SKM-1 (cell line): ENCODE data around the gene ZBTB43.
"Not testable (repeated sequence)": the region's sequence is repeated elsewhere in the genome, so short reads cannot be mapped to it uniquely, and the experiment has no call there.

ENCODE experiments used
- DNase-seq: peaks from one replicate; lab custom pipeline; 2025; ENCODE audit not compliant: unreplicated experiment; lab: John Stamatoyannopoulos, UW

Gene ZBTB43

DNA sequence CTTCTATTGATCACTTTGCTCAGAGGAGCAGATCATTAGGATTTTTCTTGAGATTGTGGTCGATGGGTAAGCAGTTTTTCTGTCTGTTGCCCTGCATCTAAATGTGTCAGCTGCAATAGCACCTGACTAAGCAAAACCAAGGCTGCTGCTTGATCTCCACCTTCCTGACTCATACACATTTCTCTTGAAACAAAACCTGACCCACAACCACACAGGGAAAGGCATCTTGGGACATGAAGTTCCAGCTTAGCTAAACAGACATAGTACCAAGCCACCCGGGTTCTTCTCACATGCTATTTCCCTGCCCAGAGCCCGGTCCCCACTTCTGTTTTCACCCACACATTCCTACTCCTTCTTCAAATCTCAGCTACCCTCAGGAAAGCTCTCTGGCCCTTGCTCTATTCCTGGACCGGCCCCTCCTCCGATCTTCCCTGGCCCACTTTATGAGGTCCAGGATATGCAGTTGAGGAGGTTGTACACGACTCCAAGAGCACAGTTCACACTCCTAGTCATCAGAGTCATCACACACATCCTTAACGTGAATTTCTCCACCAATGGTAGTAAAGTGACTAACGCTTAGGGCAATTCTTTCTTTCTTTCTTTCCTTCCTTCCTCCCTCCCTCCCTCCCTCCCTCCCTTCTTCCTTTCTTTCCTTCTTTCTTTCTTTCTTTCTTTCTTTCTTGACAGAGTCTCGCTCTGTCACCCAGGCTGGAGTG is 16.0 kb upstream of the ZBTB43 start:
- no peak for DNase-seq

DNA sequence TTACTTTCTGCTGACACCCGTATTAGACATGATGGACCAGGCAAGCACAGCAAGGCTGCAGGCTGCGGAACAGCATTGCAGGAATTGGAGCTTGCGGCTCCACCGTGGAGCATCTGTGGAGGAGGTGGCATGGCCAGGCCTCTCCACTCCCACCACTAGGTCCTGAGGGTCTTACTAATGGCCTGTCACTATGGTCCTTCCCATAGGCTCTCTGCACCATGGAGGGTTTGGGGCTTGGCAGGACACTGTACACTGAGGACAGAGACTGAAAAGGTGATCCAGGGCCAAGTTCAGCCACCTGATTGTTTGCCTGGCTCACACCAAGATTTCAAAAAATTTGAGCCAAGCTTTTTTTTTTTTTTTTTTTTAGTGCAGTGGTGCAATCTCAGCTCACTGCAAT is 14.3 kb upstream of the ZBTB43 start:
- no peak for DNase-seq

DNA sequence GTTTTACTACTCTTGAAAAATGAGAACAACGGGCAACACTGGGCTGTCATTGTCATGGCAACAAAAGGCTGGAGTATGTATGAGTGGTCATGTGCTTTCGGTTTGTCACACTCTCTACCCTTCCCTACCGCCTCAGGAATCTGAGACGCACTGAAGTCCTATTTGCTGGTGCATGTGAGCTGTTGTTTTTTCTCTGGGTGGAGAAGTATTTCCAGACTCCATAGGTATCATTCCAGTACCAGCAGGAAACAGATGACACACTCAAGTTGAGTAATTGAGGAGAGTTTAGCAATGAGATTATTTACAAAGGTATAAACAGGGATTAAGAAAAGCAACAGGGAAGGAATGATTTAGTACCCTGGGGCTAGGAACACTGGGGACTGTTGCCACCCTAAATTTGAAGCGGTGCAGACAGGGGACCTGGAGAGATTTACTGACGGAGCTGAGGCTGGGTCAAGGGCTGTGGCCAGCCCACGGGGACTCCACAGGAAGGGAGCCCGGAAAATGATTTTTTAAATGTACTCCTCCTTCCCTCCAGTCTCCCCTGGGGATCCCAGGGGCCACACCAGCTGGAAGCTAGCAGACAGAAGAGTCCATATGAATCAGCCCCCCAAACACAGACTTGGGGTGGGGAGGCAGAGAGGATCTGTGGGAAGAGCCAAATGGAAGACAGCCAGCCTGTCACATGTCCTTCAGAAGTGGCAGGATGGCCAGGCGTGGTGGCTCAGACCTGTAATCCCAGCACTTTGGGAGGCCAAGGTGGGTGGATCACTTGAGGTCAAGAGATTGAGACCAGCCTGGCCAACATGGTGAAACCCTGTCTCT is 13.2 kb upstream of the ZBTB43 start:
- no peak for DNase-seq

- DNase-seq, result no peak
Observed at GRCh38 chr9:126793686-126794417, 11.0 kb upstream of the ZBTB43 start.

DNA sequence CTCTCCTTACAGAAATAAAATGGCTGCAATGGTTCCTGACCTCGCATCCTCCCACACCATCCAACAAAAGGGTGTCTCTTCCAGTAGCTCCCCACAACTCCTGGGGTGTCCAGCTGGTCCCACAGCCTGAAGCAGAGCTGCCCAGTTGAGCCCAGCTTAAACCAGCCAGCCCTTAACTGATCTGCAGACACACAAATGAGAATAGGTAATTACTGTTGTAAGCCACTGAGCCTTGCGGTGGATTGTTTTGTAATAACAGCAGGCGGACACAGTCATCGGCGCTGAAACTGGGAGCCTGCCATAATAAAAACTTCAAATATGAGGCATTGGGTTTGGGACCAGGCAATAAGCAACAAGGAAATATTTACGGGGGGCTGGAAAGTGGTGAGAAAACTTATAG is 10.4 kb upstream of the ZBTB43 start:
- no peak for DNase-seq

DNA sequence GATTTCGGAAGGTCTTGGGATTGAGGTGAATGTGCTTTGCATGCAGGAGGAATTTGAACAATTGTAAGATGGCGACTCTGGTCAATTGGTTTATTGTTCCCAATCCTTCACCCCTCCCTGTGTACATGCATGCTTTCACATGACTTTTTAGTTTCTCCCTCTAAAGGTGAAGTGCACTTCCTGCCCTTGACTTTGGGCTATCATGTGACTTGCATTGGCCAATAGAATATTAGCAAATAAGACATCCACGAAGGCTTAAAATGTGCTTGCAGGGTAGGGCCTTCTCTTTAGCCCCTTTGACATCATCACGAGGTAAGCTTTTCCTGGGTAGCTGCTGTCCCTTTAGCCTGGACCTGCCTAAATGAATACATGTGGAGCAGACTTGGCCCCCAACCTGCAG is 8.1 kb upstream of the ZBTB43 start:
- no peak for DNase-seq

GRCh38 chr9:126797903-126798302 is 6.9 kb upstream of the ZBTB43 start:
- DNase-seq, result no peak

DNA sequence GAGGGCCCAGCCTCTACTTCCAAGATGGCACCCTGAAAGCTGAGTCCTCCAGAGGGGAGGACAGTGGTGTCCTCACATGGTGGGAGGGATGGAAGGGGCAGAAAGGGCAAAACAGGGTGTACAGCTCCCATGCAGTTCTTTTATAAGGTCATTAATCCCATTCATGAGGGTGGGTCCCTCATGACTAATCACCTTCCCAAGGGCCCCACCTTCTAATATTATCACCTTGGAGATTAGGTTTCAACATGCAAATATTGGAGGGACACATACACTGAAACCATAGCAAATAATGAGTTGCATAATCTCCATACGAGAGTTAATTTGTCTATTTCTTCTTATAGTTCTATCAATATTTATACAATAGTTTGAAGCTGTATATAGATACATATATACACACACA is 5.8 kb upstream of the ZBTB43 start:
- no peak for DNase-seq

- no peak for DNase-seq
Observed at GRCh38 chr9:126802318-126803059, 2.4 kb upstream of the ZBTB43 start.

GRCh38 chr9:126804198-126804695 is 593 bp upstream of the ZBTB43 start:
- DNase-seq, result no peak

- no peak for DNase-seq
Observed at GRCh38 chr9:126805554-126806262, 868 bp downstream of the ZBTB43 start.

DNA sequence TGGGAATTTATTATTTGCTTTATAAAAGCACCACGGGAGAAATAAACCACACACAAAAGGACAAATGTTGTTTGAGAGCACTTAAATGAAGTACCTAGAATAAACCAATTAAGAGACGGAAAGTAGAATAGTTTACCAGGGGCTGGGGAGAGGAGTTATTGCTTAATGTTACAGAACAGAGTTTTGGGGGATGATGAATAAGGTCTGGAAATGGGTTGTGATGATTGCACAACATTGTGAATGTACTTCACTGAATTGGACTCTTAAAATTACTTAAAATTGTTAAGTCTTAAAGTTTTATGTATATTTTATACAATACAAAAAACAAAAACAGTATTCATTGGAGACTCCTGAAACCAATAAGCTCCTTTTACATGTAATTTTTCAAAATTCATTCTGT is 1.5 kb downstream of the ZBTB43 start:
- DNase-seq, result no peak

GRCh38 chr9:126809068-126809467 is 4.2 kb downstream of the ZBTB43 start:
- no peak for DNase-seq

GRCh38 chr9:126810221-126810620 is 5.4 kb downstream of the ZBTB43 start:
- not testable (repeated sequence) for DNase-seq

DNA sequence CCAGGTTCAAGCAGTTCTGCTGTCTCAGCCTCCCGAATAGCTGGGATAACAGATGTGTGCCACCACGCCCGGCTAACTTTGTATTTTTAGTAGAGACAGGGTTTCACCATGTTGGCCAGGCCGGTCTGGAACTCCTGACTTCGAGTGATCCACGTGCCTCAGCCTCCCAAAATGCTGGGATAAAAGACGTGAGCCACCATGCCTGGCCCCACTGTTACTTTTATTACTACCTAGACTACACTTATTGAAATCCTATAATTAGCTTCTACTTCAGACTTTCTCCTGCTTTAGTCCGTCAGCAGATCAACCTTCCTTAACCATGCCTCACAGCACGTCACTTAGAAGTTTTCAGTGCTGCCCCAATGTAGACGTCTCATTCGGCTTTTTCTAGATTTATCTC is 8.2 kb downstream of the ZBTB43 start:
- no peak for DNase-seq

DNA sequence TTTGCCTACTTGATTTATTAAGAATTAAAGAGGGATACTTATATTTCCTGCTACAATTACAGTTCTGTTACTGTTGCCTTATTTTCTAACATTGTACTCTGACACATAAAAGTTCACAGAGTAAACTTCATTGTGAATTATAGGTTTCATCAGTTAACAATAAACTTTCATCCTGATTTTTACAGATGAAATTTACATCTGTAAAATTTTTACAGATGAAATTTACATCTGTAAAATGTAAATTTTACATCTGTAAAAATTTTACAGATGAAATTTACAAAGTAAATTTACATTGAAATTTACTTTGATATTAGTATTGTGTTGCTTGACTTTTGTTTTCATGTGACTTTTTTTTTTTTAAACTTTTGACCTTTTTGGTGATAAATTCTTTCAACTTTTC is 9.3 kb downstream of the ZBTB43 start:
- DNase-seq, result no peak

DNA sequence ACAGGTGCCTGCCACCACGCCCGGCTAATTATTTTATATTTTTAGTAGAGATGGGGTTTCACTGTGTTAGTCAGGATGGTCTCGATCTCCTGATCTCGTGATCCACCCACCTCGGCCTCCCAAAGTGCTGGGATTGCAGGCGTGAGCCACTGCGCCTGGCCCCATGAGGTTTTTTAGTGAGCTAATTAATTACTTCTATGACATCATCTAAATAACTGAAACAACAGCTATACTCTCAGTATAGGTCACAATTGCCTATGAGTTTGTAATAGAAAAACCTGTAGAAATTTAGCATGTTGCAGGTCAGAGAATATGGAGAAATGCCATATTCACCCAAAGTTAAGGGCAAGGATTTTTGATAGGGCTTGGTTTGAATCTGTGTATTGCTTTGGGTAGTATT is 12.8 kb downstream of the ZBTB43 start:
- DNase-seq, result not testable (repeated sequence)

GRCh38 chr9:126818482-126818881 is 13.6 kb downstream of the ZBTB43 start:
- no peak for DNase-seq

GRCh38 chr9:126819482-126819881 is 14.6 kb downstream of the ZBTB43 start:
- DNase-seq, result no peak

- DNase-seq, result no peak
Observed at GRCh38 chr9:126822278-126822677, 17.4 kb downstream of the ZBTB43 start.
